Spleen (tissue), 7 donors: Measurements from ENCODE around the gene DGUOK.

ENCODE experiments used
- POLR2A ChIP-seq, 3 donors: fragments of 450-650 bp; IDR thresholded peaks; one replicate each; pipeline ENCODE4 v1.5.1; 2017; ENCODE audit warnings: antibody characterized with exemption in 3 of 3, mild to moderate bottlenecking in 1 of 3
- POLR2AphosphoS5 ChIP-seq, 3 donors: sonication (generic); formaldehyde crosslinking; IDR thresholded peaks; one replicate each; pipeline ENCODE4 v1.5.1; 2017; ENCODE audit warnings: antibody characterized with exemption in 3 of 3
- TF ChIP-seq, protein P1 (sequence below), 11 experiments: fragments of 200-600 bp in 7 of 11; fragments of 450-650 bp in 4 of 11; sonication (generic) in 4 of 11; IDR thresholded peaks in 8 of 11; conservative IDR thresholded peaks in 3 of 11; 1 replicate in 7 of 11; 2 replicates in 4 of 11; pipeline versions ENCODE4 v1.4.0 to v1.8.0; 2016 to 2021; ENCODE audit warnings: antibody characterized with exemption in 11 of 11, inconsistent platforms in 4 of 11, mild to moderate bottlenecking in 1 of 11
- donor health status: DM: no; HTN: no; CAD: no; lungs with moderate emphysema.
- donor health status: DM: no; HTN: no; CAD: no.
- donor health status: DM: no; HTN: no; CAD: no.

DNA sequence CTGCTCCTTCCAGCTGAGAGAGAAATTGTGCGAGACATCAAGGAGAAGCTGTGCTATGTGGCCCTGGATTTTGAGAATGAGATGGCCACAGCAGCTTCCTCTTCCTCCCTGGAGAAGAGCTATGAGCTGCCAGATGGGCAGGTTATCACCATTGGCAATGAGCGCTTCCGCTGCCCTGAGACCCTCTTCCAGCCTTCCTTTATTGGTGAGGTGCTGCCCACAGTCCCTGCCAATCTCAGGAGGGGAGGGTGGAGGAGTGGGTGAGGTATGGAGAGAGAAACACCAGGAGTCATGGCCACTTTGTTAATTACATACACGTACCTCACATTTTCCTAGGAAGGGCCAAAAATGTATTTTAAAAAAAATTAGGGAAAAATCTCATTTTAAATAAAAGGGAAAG, 12.0 kb upstream of the DGUOK start:
- TF ChIP-seq, protein P1, sequence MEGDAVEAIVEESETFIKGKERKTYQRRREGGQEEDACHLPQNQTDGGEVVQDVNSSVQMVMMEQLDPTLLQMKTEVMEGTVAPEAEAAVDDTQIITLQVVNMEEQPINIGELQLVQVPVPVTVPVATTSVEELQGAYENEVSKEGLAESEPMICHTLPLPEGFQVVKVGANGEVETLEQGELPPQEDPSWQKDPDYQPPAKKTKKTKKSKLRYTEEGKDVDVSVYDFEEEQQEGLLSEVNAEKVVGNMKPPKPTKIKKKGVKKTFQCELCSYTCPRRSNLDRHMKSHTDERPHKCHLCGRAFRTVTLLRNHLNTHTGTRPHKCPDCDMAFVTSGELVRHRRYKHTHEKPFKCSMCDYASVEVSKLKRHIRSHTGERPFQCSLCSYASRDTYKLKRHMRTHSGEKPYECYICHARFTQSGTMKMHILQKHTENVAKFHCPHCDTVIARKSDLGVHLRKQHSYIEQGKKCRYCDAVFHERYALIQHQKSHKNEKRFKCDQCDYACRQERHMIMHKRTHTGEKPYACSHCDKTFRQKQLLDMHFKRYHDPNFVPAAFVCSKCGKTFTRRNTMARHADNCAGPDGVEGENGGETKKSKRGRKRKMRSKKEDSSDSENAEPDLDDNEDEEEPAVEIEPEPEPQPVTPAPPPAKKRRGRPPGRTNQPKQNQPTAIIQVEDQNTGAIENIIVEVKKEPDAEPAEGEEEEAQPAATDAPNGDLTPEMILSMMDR (IDR thresholded peaks at IDR 0.05 in 8 of 11, conservative IDR thresholded peaks at IDR 0.05 in 3 of 11) = no peak
- TF ChIP-seq POLR2A (IDR thresholded peaks at IDR 0.05) (no peak), POLR2AphosphoS5 (IDR thresholded peaks at IDR 0.05) (no peak)
